Liver (tissue), 9 donors: ENCODE data around the gene IL32. TPM values are rescaled to one million over a fixed set of nuclear protein-coding genes. Genes with fewer than 3 reads are reported as not detected.
A peak's percentile ranks its signal among the peaks of the same experiment; 100 is the strongest.

Source experiments
- DNase-seq: peaks from one replicate; pipeline ENCODE4 v3.0.0-alpha.2; 2017; ENCODE audit warnings: low spot score
- H3K27ac ChIP-seq, 2 donors: one replicate each; pipeline ENCODE4 v1.7.0; 2013; ENCODE audit warnings: inconsistent platforms in 2 of 2, low read length in 2 of 2, control low read depth in 1 of 2, low read depth in 1 of 2, mild to moderate bottlenecking in 1 of 2
- H3K27me3 ChIP-seq, 4 donors: one replicate each; pipeline versions ENCODE4 v1.6.1 to v1.7.0; 2013; ENCODE audit warnings: low read length in 3 of 4, inconsistent platforms in 1 of 4, mild to moderate bottlenecking in 1 of 4, moderate library complexity in 1 of 4; ENCODE audit not compliant: control insufficient read depth in 4 of 4, insufficient read depth in 4 of 4
- H3K36me3 ChIP-seq, 4 donors: one replicate each; pipeline versions ENCODE4 v1.6.1 to v1.7.0; 2013; ENCODE audit warnings: low read length in 3 of 4, mild to moderate bottlenecking in 3 of 4, low read depth in 1 of 4, moderate library complexity in 1 of 4; ENCODE audit not compliant: control insufficient read depth in 4 of 4, insufficient read depth in 3 of 4
- H3K4me1 ChIP-seq, 4 donors: one replicate each; pipeline versions ENCODE4 v1.6.1 to v1.7.0; 2013; ENCODE audit warnings: low read length in 3 of 4, mild to moderate bottlenecking in 3 of 4, moderate library complexity in 1 of 4; ENCODE audit not compliant: control insufficient read depth in 4 of 4, insufficient read depth in 4 of 4
- H3K4me3 ChIP-seq, 3 donors: one replicate each; pipeline versions ENCODE4 v1.6.1 to v1.7.0; 2013; ENCODE audit warnings: low read length in 3 of 3, control low read depth in 1 of 3, low read depth in 1 of 3, mild to moderate bottlenecking in 1 of 3
- H3K9ac ChIP-seq, 2 donors: one replicate each; pipeline ENCODE4 v1.7.0; 2013; ENCODE audit warnings: low read length in 2 of 2, mild to moderate bottlenecking in 2 of 2, moderate library complexity in 2 of 2, control low read depth in 1 of 2, low read depth in 1 of 2
- H3K9me3 ChIP-seq, 4 donors: one replicate each; pipeline versions ENCODE4 v1.6.1 to v1.7.0; 2013; ENCODE audit warnings: low read length in 3 of 4; ENCODE audit not compliant: control insufficient read depth in 4 of 4
- CTCF ChIP-seq: fragments of 150-350 bp; IDR thresholded peaks from 2 replicates; pipeline ENCODE4 v1.5.1; 2017; ENCODE audit warnings: improper control_type of control experiment, low read depth, low read length; ENCODE audit not compliant: missing input control
- FOXA1 ChIP-seq: IDR thresholded peaks from 2 replicates; pipeline ENCODE4 v1.6.1; 2016; ENCODE audit warnings: antibody characterized with exemption
- FOXA2 ChIP-seq: IDR thresholded peaks from 2 replicates; pipeline ENCODE4 v1.6.1; 2016; ENCODE audit warnings: antibody characterized with exemption
- GABPA ChIP-seq, 2 donors: IDR thresholded peaks in 1 of 2; conservative IDR thresholded peaks in 1 of 2; 2 replicates each; pipeline ENCODE4 v1.6.1; 2016; ENCODE audit warnings: antibody characterized with exemption in 2 of 2, mild to moderate bottlenecking in 1 of 2, moderate library complexity in 1 of 2
- HNF4A ChIP-seq, 2 donors: conservative IDR thresholded peaks; 2 replicates each; pipeline ENCODE4 v1.6.1; 2016; ENCODE audit warnings: antibody characterized with exemption in 2 of 2, mild to moderate bottlenecking in 2 of 2
- HNF4G ChIP-seq: IDR thresholded peaks from 2 replicates; pipeline ENCODE4 v1.6.1; 2016; ENCODE audit warnings: antibody characterized with exemption
- JUND ChIP-seq, 2 donors: IDR thresholded peaks; 2 replicates each; pipeline ENCODE4 v1.6.1; 2016; ENCODE audit warnings: antibody characterized with exemption in 2 of 2
- MAX ChIP-seq: IDR thresholded peaks from 2 replicates; pipeline ENCODE4 v1.6.1; 2016; ENCODE audit warnings: antibody characterized with exemption
- NR2F2 ChIP-seq: IDR thresholded peaks from 2 replicates; pipeline ENCODE4 v1.6.1; 2016; ENCODE audit warnings: antibody characterized with exemption
- RAD21 ChIP-seq, 2 donors: IDR thresholded peaks; 2 replicates each; pipeline ENCODE4 v1.6.1; 2016; ENCODE audit warnings: antibody characterized with exemption in 2 of 2, mild to moderate bottlenecking in 2 of 2
- RXRA ChIP-seq, 2 donors: IDR thresholded peaks; 2 replicates each; pipeline ENCODE4 v1.6.1; 2017 to 2018; ENCODE audit warnings: antibody characterized with exemption in 2 of 2, mild to moderate bottlenecking in 1 of 2
- SP1 ChIP-seq: IDR thresholded peaks from 2 replicates; pipeline ENCODE4 v1.6.1; 2018; ENCODE audit warnings: antibody characterized with exemption, mild to moderate bottlenecking
- YY1 ChIP-seq: IDR thresholded peaks from 2 replicates; pipeline ENCODE4 v1.6.1; 2016; ENCODE audit warnings: antibody characterized with exemption, mild to moderate bottlenecking
- WGBS: extraction: QIAGEN DNeasy Blood & Tissue Kit; methylation state at CpG from one replicate; pipeline ENCODE4 v1.1.7; 2013; 5-methylcytosine and 5-hydroxymethylcytosine counted together
- polyA plus RNA-seq, 2 donors: library from polyadenylated mRNA; stranded (reverse) in 1 of 2; unstranded in 1 of 2; fragments of 200-250 nt in 1 of 2; fragments of >200 nt in 1 of 2; fragmentation: Nextera tagmentation in 1 of 2; extraction: Ambion mirVana in 1 of 2; gene quantifications; one replicate each; pipeline versions ENCODE4 v1.2.1 to v1.2.3, GENCODE V29; 2013 to 2015
- total RNA-seq, 2 donors: library from RNA; depleted of rRNA; stranded (reverse); fragments of >200 nt; gene quantifications; one replicate each; pipeline ENCODE4 v1.2.3, GENCODE V29; 2014
- TF ChIP-seq, protein P1 (sequence below): IDR thresholded peaks from 2 replicates; pipeline ENCODE4 v1.6.1; 2016; ENCODE audit warnings: antibody characterized with exemption
- donor health status: healthy.
- donor health status: healthy.
- donor health status: healthy.
- donor health status: healthy.
- donor health status: healthy.

The IL32 gene
- total and polyA plus RNA-seq, 4 donors, result 8.6 to 328 (median 196) TPM

GRCh38 chr16:3046641-3047386, 18.6 kb upstream of the IL32 start:
- H3K27me3 ChIP-seq, result peaks cover 0 to 6% (median 3%) of the 10 kb centered on the region in 4 donors
- WGBS, result 5% methylated on average over 54 of the region's 54 CpGs
- no peak for DNase-seq

DNA sequence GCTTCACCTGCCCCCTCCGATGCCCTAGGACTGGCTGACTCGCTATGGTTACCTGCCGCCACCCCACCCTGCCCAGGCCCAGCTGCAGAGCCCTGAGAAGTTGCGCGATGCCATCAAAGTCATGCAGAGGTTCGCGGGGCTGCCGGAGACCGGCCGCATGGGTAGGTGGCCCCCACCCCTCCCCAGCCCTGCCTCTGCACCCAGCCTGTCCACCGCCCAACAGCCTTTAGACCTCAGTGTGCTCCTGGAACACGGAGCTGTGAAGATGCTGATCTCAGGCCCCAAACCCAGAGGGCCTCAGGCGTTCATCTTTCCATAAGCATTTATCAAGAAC, 18.1 kb upstream of the IL32 start:
- no peak overlapping the region for H3K4me3 ChIP-seq
- TF ChIP-seq GABPA (IDR thresholded peaks at IDR 0.05 in 1 of 2, conservative IDR thresholded peaks at IDR 0.05 in 1 of 2), result no peak
- no peak for TF ChIP-seq NR2F2
- TF ChIP-seq RXRA (IDR thresholded peaks at IDR 0.05), result no peak
- TF ChIP-seq, protein P1, sequence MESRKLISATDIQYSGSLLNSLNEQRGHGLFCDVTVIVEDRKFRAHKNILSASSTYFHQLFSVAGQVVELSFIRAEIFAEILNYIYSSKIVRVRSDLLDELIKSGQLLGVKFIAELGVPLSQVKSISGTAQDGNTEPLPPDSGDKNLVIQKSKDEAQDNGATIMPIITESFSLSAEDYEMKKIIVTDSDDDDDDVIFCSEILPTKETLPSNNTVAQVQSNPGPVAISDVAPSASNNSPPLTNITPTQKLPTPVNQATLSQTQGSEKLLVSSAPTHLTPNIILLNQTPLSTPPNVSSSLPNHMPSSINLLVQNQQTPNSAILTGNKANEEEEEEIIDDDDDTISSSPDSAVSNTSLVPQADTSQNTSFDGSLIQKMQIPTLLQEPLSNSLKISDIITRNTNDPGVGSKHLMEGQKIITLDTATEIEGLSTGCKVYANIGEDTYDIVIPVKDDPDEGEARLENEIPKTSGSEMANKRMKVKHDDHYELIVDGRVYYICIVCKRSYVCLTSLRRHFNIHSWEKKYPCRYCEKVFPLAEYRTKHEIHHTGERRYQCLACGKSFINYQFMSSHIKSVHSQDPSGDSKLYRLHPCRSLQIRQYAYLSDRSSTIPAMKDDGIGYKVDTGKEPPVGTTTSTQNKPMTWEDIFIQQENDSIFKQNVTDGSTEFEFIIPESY, result no peak
- no peak for TF ChIP-seq FOXA1
- no peak for TF ChIP-seq MAX
- no peak for TF ChIP-seq JUND (IDR thresholded peaks at IDR 0.05)
- no peak for TF ChIP-seq HNF4G
- peaks cover 0 to 6% (median 3%) of the 10 kb centered on the region in 4 donors for H3K27me3 ChIP-seq
- H3K36me3 ChIP-seq, result no peaks in the 10 kb centered on the region
- H3K9me3 ChIP-seq, result no peaks in the 10 kb centered on the region
- H3K4me1 ChIP-seq, result peaks cover 0 to 14% (median 5%) of the 10 kb centered on the region in 4 donors
- no peak overlapping the region for H3K9ac ChIP-seq
- H3K27ac ChIP-seq, result no peak overlapping the region
- WGBS, result 10% methylated on average over 13 of the region's 13 CpGs
- no peak for DNase-seq

More at GRCh38 chr16:3046641-3047386, 18.6 kb upstream of the IL32 start:
- no peak overlapping the region for H3K27ac ChIP-seq
- no peaks in the 10 kb centered on the region for H3K9me3 ChIP-seq
- no peak overlapping the region for H3K9ac ChIP-seq
- no peaks in the 10 kb centered on the region for H3K36me3 ChIP-seq
- peak overlapping the region in 1 of 3 donors; percentile 41 for H3K4me3 ChIP-seq
- TF ChIP-seq RXRA (IDR thresholded peaks at IDR 0.05) (no peak), JUND (IDR thresholded peaks at IDR 0.05) (no peak), SP1 (no peak), FOXA1 (no peak), NR2F2 (no peak), HNF4G (no peak), CTCF (no peak), FOXA2 (no peak), MAX (no peak), HNF4A (conservative IDR thresholded peaks at IDR 0.05) (no peak), YY1 (no peak), RAD21 (IDR thresholded peaks at IDR 0.05) (no peak)
- TF ChIP-seq, protein P1, result no peak
- peaks cover 0 to 14% (median 5%) of the 10 kb centered on the region in 4 donors for H3K4me1 ChIP-seq
